SK-N-SH treated with all-trans-retinoic acid at 6 μM for 48 hours (cell line): Measurements from ENCODE around the gene GPR137B.

ENCODE experiments used
- ATAC-seq: fragments of 200-7000 bp; cut with Tn5 transposase; 3 replicates; pipeline ENCODE4 v1.9.1; 2020; ENCODE audit warnings: mild to moderate bottlenecking, moderate library complexity
- CREB5 ChIP-seq: fragments of 250-450 bp; sonication (Bioruptor Pico); IDR thresholded peaks from 2 replicates; pipeline ENCODE4 v1.5.1; 2020; ENCODE audit warnings: low read depth, mild to moderate bottlenecking, moderate library complexity
- CSRNP3 ChIP-seq: fragments of 250-450 bp; sonication (Bioruptor Pico); IDR thresholded peaks from 2 replicates; pipeline ENCODE4 v1.5.1; 2021; ENCODE audit warnings: mild to moderate bottlenecking, moderate library complexity
- ISL1 ChIP-seq: fragments of 250-450 bp; sonication (Bioruptor Pico); IDR thresholded peaks from 2 replicates; pipeline ENCODE4 v2.1.2; 2022; ENCODE audit warnings: mild to moderate bottlenecking, moderate library complexity
- OSR1 ChIP-seq: fragments of 250-450 bp; sonication (Bioruptor Pico); IDR thresholded peaks from 2 replicates; pipeline ENCODE4 v1.8.0; 2022; ENCODE audit warnings: moderate library complexity, mild to moderate bottlenecking, inconsistent platforms
- POU6F1 ChIP-seq: fragments of 250-450 bp; sonication (Bioruptor Pico); IDR thresholded peaks from 2 replicates; pipeline ENCODE4 v1.8.0; 2021; ENCODE audit warnings: low read depth, mild to moderate bottlenecking, moderate library complexity, borderline replicate concordance
- PPARA ChIP-seq: fragments of 250-450 bp; sonication (Bioruptor Pico); IDR thresholded peaks from 2 replicates; pipeline ENCODE4 v1.5.0; 2020; ENCODE audit warnings: mild to moderate bottlenecking, borderline replicate concordance
- RARB ChIP-seq: fragments of 250-450 bp; sonication (Bioruptor Pico); IDR thresholded peaks from 2 replicates; pipeline ENCODE4 v1.8.0; 2021; ENCODE audit warnings: mild to moderate bottlenecking, moderate library complexity
- SNAI2 ChIP-seq: fragments of 250-450 bp; sonication (Bioruptor Pico); IDR thresholded peaks from 2 replicates; pipeline ENCODE4 v1.5.0; 2020; ENCODE audit warnings: mild to moderate bottlenecking, moderate library complexity
- TCF4 ChIP-seq: fragments of 250-450 bp; sonication (Bioruptor Pico); IDR thresholded peaks from 2 replicates; pipeline ENCODE4 v1.8.0; 2021; ENCODE audit warnings: mild to moderate bottlenecking, moderate library complexity, borderline replicate concordance
- TSHZ2 ChIP-seq: fragments of 250-450 bp; sonication (Bioruptor Pico); IDR thresholded peaks from 2 replicates; pipeline ENCODE4 v1.5.0; 2020; ENCODE audit warnings: mild to moderate bottlenecking, moderate library complexity
- ZC3H10 ChIP-seq: fragments of 250-450 bp; sonication (Bioruptor Pico); IDR thresholded peaks from 2 replicates; pipeline ENCODE4 v1.5.1; 2021; ENCODE audit warnings: mild to moderate bottlenecking, moderate library complexity
- ZFP3 ChIP-seq: fragments of 250-450 bp; sonication (Bioruptor Pico); IDR thresholded peaks from 2 replicates; pipeline ENCODE4 v1.5.0; 2020; ENCODE audit warnings: mild to moderate bottlenecking, moderate library complexity
- ZFP30 ChIP-seq: fragments of 450-650 bp; formaldehyde crosslinking; IDR thresholded peaks from 2 replicates; pipeline ENCODE4 v1.5.0; 2022; ENCODE audit warnings: mild to moderate bottlenecking, moderate library complexity
- ZNF565 ChIP-seq: fragments of 450-650 bp; formaldehyde crosslinking; conservative IDR thresholded peaks from 2 replicates; pipeline ENCODE4 v1.5.0; 2020; ENCODE audit warnings: low read depth, mild to moderate bottlenecking, moderate library complexity
- ZNF70 ChIP-seq: fragments of 450-650 bp; formaldehyde crosslinking; IDR thresholded peaks from 2 replicates; pipeline ENCODE4 v1.5.0; 2020; ENCODE audit warnings: mild to moderate bottlenecking, moderate library complexity

The GPR137B gene

GRCh38 chr1:236258114-236258622 is 115.8 kb downstream of the GPR137B start:
- TF ChIP-seq RARB (no peak), SNAI2 (CRISPR knock-in tag) (no peak), CREB5 (CRISPR knock-in tag) (no peak), CSRNP3 (CRISPR knock-in tag) (no peak), PPARA (CRISPR knock-in tag) (no peak), OSR1 (CRISPR knock-in tag) (no peak), TSHZ2 (CRISPR knock-in tag) (no peak), POU6F1 (no peak), ZC3H10 (no peak), ZNF70 (no peak), ISL1 (CRISPR knock-in tag) (no peak), ZFP3 (CRISPR knock-in tag) (no peak), ZFP30 (no peak), ZNF565 (CRISPR knock-in tag) (no peak), TCF4 (CRISPR knock-in tag) (no peak)
- no peak for ATAC-seq
